Renal cortical epithelial cell (primary cell): ENCODE results near the gene CTDP1. TPM values are rescaled to one million over a fixed set of nuclear protein-coding genes. Genes with fewer than 3 reads are reported as not detected.

Source experiments
- DNase-seq: peaks from one replicate; pipeline ENCODE4 v3.0.0-alpha.2; 2011; ENCODE audit warnings: low read depth
- total RNA-seq: library from RNA; depleted of rRNA; stranded (reverse); fragments of >200 nt; gene quantifications from 2 replicates; pipeline ENCODE4 v1.2.3, GENCODE V29; 2014

The CTDP1 gene
- total RNA-seq: 31.3 and 36.1 TPM in 2 replicates

- DNase-seq: peak; percentile 74
These were observed at the start of gene CTDP1 for GRCh38 chr18:79679552-79680099. Gene CTDP1 (plus strand): TSS chr18:79679803. CDS start chr18:79679948, 145 bp downstream.

- DNase-seq: no peak
These were observed 49.1 kb upstream of the CTDP1 start for GRCh38 chr18:79630281-79631095.

- DNase-seq: no peak
These were observed 48.5 kb upstream of the CTDP1 start for GRCh38 chr18:79631096-79631507.

GRCh38 chr18:79631761-79632446, 47.7 kb upstream of the CTDP1 start:
- no peak for DNase-seq

- DNase-seq: no peak
These were observed 46.8 kb upstream of the CTDP1 start for GRCh38 chr18:79632765-79633164.

GRCh38 chr18:79634186-79634585, 45.4 kb upstream of the CTDP1 start:
- no peak for DNase-seq

- DNase-seq: no peak
These were observed 44.8 kb upstream of the CTDP1 start for GRCh38 chr18:79634593-79635426.

- DNase-seq: no peak
These were observed 44.2 kb upstream of the CTDP1 start for GRCh38 chr18:79635427-79635726.

- no peak for DNase-seq
These were observed 42.3 kb upstream of the CTDP1 start for GRCh38 chr18:79637181-79637920.

- no peak for DNase-seq
These were observed 41.4 kb upstream of the CTDP1 start for GRCh38 chr18:79637921-79638909.

- DNase-seq: no peak
These were observed 40.4 kb upstream of the CTDP1 start for GRCh38 chr18:79639072-79639829.

GRCh38 chr18:79640064-79640672, 39.4 kb upstream of the CTDP1 start:
- DNase-seq: no peak

- DNase-seq: no peak
These were observed 38.7 kb upstream of the CTDP1 start for GRCh38 chr18:79640875-79641274.

GRCh38 chr18:79641722-79642497, 37.7 kb upstream of the CTDP1 start:
- DNase-seq: no peak

- DNase-seq: peak; percentile 26
These were observed 37.0 kb upstream of the CTDP1 start for GRCh38 chr18:79642626-79643025.

- DNase-seq: no peak
These were observed 36.3 kb upstream of the CTDP1 start for GRCh38 chr18:79643054-79643984.
